SKM-1 (cell line): ENCODE results near the gene PRAMEF13.
"Not testable (repeated sequence)": the region's sequence is repeated elsewhere in the genome, so short reads cannot be mapped to it uniquely, and the experiment has no call there.

Experiments used
- DNase-seq: peaks from one replicate; lab custom pipeline; 2025; ENCODE audit not compliant: unreplicated experiment; lab: John Stamatoyannopoulos, UW

The PRAMEF13 gene

GRCh38 chr1:13208712-13209111 lies 7.5 kb upstream of the PRAMEF13 start:
- not testable (repeated sequence) for DNase-seq

DNA sequence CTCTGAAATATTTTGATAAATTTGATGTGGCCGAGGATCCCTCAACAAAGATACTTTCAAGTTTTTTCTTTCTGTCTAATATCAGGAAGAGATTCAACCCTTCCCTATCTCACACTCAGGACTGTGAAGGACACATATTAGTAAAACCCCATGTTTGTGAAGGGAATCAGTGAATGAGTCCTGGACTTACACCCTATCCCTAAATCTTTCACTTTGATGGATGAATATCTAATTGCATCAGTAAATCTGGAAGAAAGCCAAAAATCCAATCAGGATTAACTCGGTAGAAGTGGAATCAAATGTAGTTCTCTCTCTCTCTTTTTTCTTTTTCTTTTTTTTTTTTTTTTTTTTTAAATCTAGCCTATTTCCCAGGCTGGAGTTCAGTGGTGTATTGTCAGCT lies 29.7 kb downstream of the PRAMEF13 start, which contains the start of gene PRAMEF9:
PRAMEF9 (plus strand) TSS at position 301 of the 400 bp plus-strand sequence. CDS start 3,433 bp downstream, outside the sequence.
- not testable (repeated sequence) for DNase-seq

DNA sequence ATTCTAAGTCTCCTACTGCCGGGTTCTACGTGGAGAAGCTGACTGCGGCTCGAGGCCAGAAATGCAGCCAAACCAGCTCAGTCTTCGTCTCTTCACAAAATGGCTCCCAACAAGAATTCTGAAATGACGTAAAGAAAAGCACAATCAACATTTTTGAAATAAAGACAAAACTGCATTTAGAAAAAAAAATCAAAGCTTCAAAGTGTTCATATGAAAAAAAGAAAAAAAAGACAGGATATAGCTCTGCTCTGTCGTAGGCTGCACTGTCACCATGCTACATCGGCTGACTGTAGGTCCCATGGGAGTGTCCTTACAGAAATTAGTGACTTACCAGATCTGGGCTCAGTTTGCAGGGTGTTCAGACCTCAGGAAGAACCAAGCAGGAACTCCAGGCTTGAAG lies 35.7 kb downstream of the PRAMEF13 start, which contains the start of gene HNRNPCL4:
HNRNPCL4 (minus strand) TSS at position 101 of the 400 bp plus-strand sequence. CDS start 164 bp downstream, outside the sequence.
- not testable (repeated sequence) for DNase-seq

DNA sequence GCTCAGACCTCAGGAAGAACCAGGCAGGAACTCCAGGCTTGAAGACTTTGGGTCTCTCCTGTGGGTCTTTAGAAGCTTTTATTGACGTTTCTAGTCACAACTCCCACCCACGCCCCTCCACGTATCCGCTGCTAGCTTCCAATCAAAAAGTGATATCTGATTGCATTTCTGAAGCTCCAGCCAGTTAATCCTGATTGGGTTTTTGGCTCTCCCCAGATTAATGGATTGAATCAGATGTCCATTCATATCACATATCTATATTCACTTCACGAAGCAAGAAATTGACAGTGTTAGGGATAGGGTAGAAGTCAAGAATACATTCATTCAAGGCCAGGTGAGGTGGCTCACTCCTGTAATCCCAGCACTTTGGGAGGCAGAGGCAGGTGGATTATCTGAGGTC lies 45.3 kb downstream of the PRAMEF13 start, which contains the start of gene PRAMEF26:
PRAMEF26 (minus strand) TSS at position 101 of the 400 bp plus-strand sequence. CDS start 2,914 bp downstream, outside the sequence.
- not testable (repeated sequence) for DNase-seq
